Smooth muscle cell (in vitro differentiated cells): Measurements from ENCODE around the gene PRG3. TPM values are rescaled to one million over a fixed set of nuclear protein-coding genes. Genes with fewer than 3 reads are reported as not detected.
"Not testable (repeated sequence)": the region's sequence is repeated elsewhere in the genome, so short reads cannot be mapped to it uniquely, and the experiment has no call there.

Experiments
- DNase-seq: peaks from one replicate; lab custom pipeline; 2025; ENCODE audit not compliant: unreplicated experiment; lab: John Stamatoyannopoulos, UW
- H2AFZ ChIP-seq: fragments of 200-600 bp; sonication (generic); 2 replicates; pipeline ENCODE4 v1.6.0; 2016; ENCODE audit warnings: antibody characterized with exemption, low read depth, mild to moderate bottlenecking
- H3F3A ChIP-seq: fragments of 200-600 bp; sonication (generic); 2 replicates; pipeline ENCODE4 v1.6.0; 2017; ENCODE audit warnings: antibody characterized with exemption, low read depth
- H3K27ac ChIP-seq: fragments of 200-600 bp; sonication (generic); 2 replicates; pipeline ENCODE4 v1.5.1; 2016; ENCODE audit warnings: low read depth, mild to moderate bottlenecking
- H3K27me3 ChIP-seq: fragments of 200-600 bp; sonication (generic); 2 replicates; pipeline ENCODE4 v1.6.1; 2016; ENCODE audit warnings: low read depth, mild to moderate bottlenecking
- H3K36me3 ChIP-seq: fragments of 200-600 bp; sonication (generic); 2 replicates; pipeline ENCODE4 v1.5.1; 2016; ENCODE audit warnings: low read depth
- H3K4me1 ChIP-seq: fragments of 200-600 bp; sonication (generic); 2 replicates; pipeline ENCODE4 v1.5.1; 2016; ENCODE audit warnings: low read depth
- H3K4me2 ChIP-seq: fragments of 200-600 bp; sonication (generic); 2 replicates; pipeline ENCODE4 v1.6.0; 2016; ENCODE audit warnings: mild to moderate bottlenecking
- H3K4me3 ChIP-seq: fragments of 200-600 bp; sonication (generic); 2 replicates; pipeline ENCODE4 v1.5.1; 2016; ENCODE audit warnings: mild to moderate bottlenecking
- H3K79me2 ChIP-seq: fragments of 200-600 bp; sonication (generic); 2 replicates; pipeline ENCODE4 v1.6.0; 2016; ENCODE audit warnings: low read depth, mild to moderate bottlenecking
- H3K9ac ChIP-seq: fragments of 200-600 bp; sonication (generic); 2 replicates; pipeline ENCODE4 v1.6.0; 2016; ENCODE audit warnings: low read depth
- H3K9me3 ChIP-seq: fragments of 200-600 bp; sonication (generic); replicated peaks from 2 replicates; pipeline ENCODE4 v1.5.1; 2016; ENCODE audit warnings: low read depth
- H4K20me1 ChIP-seq: fragments of 200-600 bp; sonication (generic); 2 replicates; pipeline ENCODE4 v1.6.0; 2016; ENCODE audit warnings: low read depth
- CTCF ChIP-seq: fragments of 200-600 bp; sonication (generic); IDR thresholded peaks from 2 replicates; pipeline ENCODE4 v1.5.1; 2017; ENCODE audit warnings: borderline replicate concordance, mild to moderate bottlenecking, antibody characterized with exemption; ENCODE audit not compliant: insufficient read depth, poor library complexity, severe bottlenecking
- WGBS: methylation state at CpG from one replicate; pipeline ENCODE4 v1.1.7; 2016; ENCODE audit warnings: low lambda C conversion rate; 5-methylcytosine and 5-hydroxymethylcytosine counted together
- polyA plus RNA-seq: library from polyadenylated mRNA; unstranded; fragments of >200 nt; fragmentation: Nextera tagmentation; extraction: Ambion mirVana; gene quantifications from 2 replicates; pipeline ENCODE4 v1.2.1, GENCODE V29; 2016
- total RNA-seq: library from RNA; depleted of rRNA; stranded (reverse); fragments of >200 nt; gene quantifications from 2 replicates; pipeline ENCODE4 v1.2.3, GENCODE V29; 2014

The PRG3 gene
- total and polyA plus RNA-seq, 2 experiments from 2014 or later: not detected

GRCh38 chr11:57403802-57404147 is 22.8 kb upstream of the PRG3 start:
- H3K4me3 ChIP-seq: no peak overlapping the region
- H3K79me2 ChIP-seq: no peaks in the 10 kb centered on the region
- no peak overlapping the region for H3K4me2 ChIP-seq
- H3K27ac ChIP-seq: no peak overlapping the region
- H3K9ac ChIP-seq: no peak overlapping the region
- H2AFZ ChIP-seq: no peak overlapping the region
- 90% methylated on average over 2 of the region's 2 CpGs for WGBS
- H4K20me1 ChIP-seq: no peaks in the 10 kb centered on the region
- H3K4me1 ChIP-seq: no peaks in the 10 kb centered on the region
- H3K9me3 ChIP-seq: no peaks in the 10 kb centered on the region
- TF ChIP-seq CTCF: no peak
- no peak for DNase-seq
- no peaks in the 10 kb centered on the region for H3K36me3 ChIP-seq
- no peaks in the 10 kb centered on the region for H3F3A ChIP-seq
- H3K27me3 ChIP-seq: peaks cover 13% of the 10 kb centered on the region

GRCh38 chr11:57403003-57403801 is 22.3 kb upstream of the PRG3 start:
- DNase-seq, H3K4me2 ChIP-seq, H3K9me3 ChIP-seq, H3K36me3 ChIP-seq, H3K4me3 ChIP-seq, H3K4me1 ChIP-seq, H3K27ac ChIP-seq, H4K20me1 ChIP-seq, H3K79me2 ChIP-seq, H2AFZ ChIP-seq, H3F3A ChIP-seq, H3K9ac ChIP-seq: not testable (repeated sequence)
- WGBS: 85% methylated on average over 6 of the region's 6 CpGs
- H3K27me3 ChIP-seq: peaks cover 19% of the 10 kb centered on the region

GRCh38 chr11:57402188-57403002 is 21.4 kb upstream of the PRG3 start:
- DNase-seq: no peak
- Histone ChIP-seq H4K20me1 (no peaks in the 10 kb centered on the region), H2AFZ (no peak overlapping the region), H3K9me3 (no peaks in the 10 kb centered on the region), H3K79me2 (no peaks in the 10 kb centered on the region), H3F3A (no peaks in the 10 kb centered on the region), H3K4me3 (no peak overlapping the region), H3K4me2 (no peak overlapping the region), H3K4me1 (no peaks in the 10 kb centered on the region), H3K36me3 (no peaks in the 10 kb centered on the region), H3K27me3 (peaks cover 24% of the 10 kb centered on the region), H3K27ac (no peak overlapping the region), H3K9ac (no peak overlapping the region)
- TF ChIP-seq CTCF: no peak
- WGBS: 49% methylated on average over 6 of the region's 6 CpGs

- 92% methylated on average over 4 of the region's 4 CpGs for WGBS
- H3K4me3 ChIP-seq: no peak overlapping the region
- no peak overlapping the region for H3K9ac ChIP-seq
- H3K27me3 ChIP-seq: peaks cover 35% of the 10 kb centered on the region
- no peaks in the 10 kb centered on the region for H3K36me3 ChIP-seq
- no peak overlapping the region for H3K4me2 ChIP-seq
- no peaks in the 10 kb centered on the region for H3K79me2 ChIP-seq
- no peak overlapping the region for H2AFZ ChIP-seq
- H3K4me1 ChIP-seq: no peaks in the 10 kb centered on the region
- no peak for TF ChIP-seq CTCF
- no peak for DNase-seq
- H3F3A ChIP-seq: no peaks in the 10 kb centered on the region
- H4K20me1 ChIP-seq: no peaks in the 10 kb centered on the region
- no peak overlapping the region for H3K27ac ChIP-seq
- H3K9me3 ChIP-seq: no peaks in the 10 kb centered on the region
Observed at GRCh38 chr11:57399972-57400578, 19.1 kb upstream of the PRG3 start.
